PFSK-1 (cell line): Measurements from ENCODE around the gene ZNF408.

Experiments
- POLR2AphosphoS5 ChIP-seq: IDR thresholded peaks from 2 replicates; pipeline ENCODE4 v1.6.1; 2012; ENCODE audit warnings: low read depth, mild to moderate bottlenecking, control low read depth, low read length, moderate library complexity
- SIN3A ChIP-seq: IDR thresholded peaks from 2 replicates; pipeline ENCODE4 v1.6.1; 2012; ENCODE audit warnings: mild to moderate bottlenecking, low read length, moderate library complexity, borderline replicate concordance; ENCODE audit not compliant: insufficient read depth
- TAF1 ChIP-seq: IDR thresholded peaks from 2 replicates; pipeline ENCODE4 v1.6.1; 2012; ENCODE audit warnings: low read length, control low read depth, borderline replicate concordance; ENCODE audit not compliant: insufficient read depth
- TF ChIP-seq, protein P1 (sequence below), 2 experiments: IDR thresholded peaks; 2 replicates each; pipeline versions ENCODE4 v1.6.1 to v1.8.0; 2011 to 2012; ENCODE audit warnings: low read depth in 2 of 2, low read length in 2 of 2, control low read depth in 1 of 2, inconsistent platforms in 1 of 2, mild to moderate bottlenecking in 1 of 2, moderate library complexity in 1 of 2; ENCODE audit not compliant: insufficient read depth in 1 of 2

DNA sequence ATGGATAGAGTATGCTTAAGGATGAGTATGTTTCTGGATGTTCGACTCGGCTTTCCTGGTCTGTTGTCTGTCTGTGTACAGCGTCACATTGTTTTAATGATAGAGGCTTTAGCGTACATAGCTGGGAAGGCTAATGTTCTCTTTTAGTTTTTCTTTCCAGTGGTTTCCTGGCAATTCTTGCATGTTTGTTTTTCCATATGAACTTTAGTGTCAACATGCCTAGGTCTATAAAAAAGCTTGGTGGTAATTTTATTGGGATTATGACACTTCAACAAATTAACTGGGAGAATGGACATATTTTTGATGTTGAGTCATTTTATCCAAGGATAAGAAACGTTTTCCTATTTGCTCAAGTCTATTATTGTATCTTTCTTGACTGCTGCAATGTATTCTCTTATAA is 35.8 kb downstream of the ZNF408 start:
- TF ChIP-seq TAF1 (no peak), POLR2AphosphoS5 (no peak), SIN3A (no peak)
- TF ChIP-seq, protein P1, sequence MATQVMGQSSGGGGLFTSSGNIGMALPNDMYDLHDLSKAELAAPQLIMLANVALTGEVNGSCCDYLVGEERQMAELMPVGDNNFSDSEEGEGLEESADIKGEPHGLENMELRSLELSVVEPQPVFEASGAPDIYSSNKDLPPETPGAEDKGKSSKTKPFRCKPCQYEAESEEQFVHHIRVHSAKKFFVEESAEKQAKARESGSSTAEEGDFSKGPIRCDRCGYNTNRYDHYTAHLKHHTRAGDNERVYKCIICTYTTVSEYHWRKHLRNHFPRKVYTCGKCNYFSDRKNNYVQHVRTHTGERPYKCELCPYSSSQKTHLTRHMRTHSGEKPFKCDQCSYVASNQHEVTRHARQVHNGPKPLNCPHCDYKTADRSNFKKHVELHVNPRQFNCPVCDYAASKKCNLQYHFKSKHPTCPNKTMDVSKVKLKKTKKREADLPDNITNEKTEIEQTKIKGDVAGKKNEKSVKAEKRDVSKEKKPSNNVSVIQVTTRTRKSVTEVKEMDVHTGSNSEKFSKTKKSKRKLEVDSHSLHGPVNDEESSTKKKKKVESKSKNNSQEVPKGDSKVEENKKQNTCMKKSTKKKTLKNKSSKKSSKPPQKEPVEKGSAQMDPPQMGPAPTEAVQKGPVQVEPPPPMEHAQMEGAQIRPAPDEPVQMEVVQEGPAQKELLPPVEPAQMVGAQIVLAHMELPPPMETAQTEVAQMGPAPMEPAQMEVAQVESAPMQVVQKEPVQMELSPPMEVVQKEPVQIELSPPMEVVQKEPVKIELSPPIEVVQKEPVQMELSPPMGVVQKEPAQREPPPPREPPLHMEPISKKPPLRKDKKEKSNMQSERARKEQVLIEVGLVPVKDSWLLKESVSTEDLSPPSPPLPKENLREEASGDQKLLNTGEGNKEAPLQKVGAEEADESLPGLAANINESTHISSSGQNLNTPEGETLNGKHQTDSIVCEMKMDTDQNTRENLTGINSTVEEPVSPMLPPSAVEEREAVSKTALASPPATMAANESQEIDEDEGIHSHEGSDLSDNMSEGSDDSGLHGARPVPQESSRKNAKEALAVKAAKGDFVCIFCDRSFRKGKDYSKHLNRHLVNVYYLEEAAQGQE (IDR thresholded peaks at IDR 0.05; ENCODE audit: insufficient read depth in 1 of 2, low read depth in 2 of 2, low read length in 2 of 2): no peak
